NCI-H2029 (cell line): ENCODE data around the gene LTF.
"Not testable (repeated sequence)": the region's sequence is repeated elsewhere in the genome, so short reads cannot be mapped to it uniquely, and the experiment has no call there.

Experiments used
- DNase-seq: peaks from one replicate; lab custom pipeline; 2025; lab: John Stamatoyannopoulos, UW

Gene LTF

DNA sequence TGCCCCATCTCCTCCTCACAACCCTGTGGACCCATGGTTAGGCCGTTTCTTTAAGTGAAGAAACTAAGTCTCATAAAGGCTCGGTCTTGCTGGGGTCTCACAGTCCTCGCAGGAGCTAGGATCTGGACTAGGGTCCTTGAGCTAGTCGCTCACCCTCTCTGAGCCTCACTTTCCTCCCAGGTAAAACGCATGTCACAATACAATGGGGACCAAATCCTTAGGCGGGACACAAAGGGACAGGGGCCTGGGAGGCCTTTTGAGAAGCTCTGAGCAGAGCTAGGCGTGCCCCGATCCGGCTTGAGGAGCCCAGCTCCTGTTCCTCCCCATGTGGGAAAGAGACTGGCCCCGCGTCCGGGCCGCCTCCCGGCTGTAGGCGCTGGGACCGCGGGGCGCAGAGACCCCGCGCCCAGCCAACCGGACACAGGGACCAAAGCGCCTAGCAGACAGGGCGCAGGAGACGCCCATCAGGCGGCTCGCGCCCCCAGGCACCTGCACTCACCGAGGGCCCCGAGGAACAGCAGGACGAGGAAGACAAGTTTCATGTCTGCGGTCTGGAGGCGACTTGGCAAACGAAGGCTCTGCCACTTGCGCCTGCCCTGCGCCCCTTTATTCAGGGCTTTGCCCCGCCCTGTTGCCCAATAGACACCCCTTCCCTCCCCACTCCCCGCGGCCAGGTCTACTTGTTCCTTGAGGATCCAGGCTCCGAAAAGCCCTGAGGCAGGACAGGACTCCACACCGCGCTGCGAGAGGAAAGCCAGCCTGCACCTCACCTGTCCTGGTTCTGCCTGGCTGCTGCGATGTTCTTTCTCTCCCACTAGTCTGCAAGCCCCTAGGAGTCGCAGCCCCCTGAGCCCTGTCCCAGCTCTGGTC is at the start of gene LTF:
LTF (minus strand) TSS at position 580 of the 870 bp plus-strand sequence; CDS start at position 542, 38 bp downstream.
- DNase-seq = no peak

DNA sequence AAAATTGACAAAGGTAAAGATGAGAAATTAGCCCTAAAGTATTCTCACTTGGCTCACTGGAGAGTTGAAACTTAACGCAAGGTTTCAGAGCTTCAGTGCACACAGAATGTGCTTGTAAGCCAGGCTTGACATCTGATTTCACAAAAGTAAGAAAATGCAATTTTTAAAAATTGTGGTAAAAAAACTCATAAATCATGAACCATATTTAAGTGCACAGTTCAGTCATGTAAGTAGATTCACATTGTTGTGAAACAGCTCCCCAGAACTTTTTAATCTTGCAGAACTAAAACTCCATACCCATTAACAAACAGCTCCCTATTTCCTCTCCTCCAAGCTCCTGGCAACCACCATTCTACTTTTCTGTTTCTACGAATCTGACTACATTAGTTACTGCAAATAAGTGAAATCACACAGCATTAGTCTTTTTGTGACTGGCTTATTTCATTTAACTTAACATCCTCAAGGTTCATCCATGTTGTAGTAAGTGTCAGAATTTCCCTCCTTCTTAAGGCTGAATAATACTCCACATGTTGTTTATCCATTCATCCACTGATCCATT is 47.6 kb upstream of the LTF start:
- DNase-seq = no peak

DNA sequence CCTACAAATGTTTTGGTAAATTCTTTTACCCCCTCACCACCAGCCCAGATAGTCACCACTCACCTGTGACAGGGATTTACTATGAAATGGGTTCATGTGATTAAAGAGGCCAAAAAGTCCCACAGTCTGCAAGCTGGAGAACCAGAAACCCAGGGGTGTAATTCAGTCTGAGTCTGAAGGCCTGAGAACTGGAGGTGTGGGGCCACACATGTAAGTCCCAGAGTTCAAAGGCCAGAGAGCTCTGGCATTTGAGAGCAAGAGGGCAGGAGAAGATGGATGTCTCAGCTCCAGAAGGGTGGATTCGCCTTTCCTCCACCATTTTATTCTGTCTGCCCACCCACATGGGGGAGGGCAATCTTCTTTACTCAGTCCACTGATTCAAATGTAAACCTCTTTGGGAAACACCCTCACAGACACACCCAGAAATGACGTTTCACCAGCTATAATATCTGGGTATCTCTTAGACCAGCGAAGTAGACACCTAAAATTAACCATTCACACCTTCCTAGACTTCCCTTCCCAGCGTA is 45.0 kb upstream of the LTF start:
- DNase-seq = no peak

DNA sequence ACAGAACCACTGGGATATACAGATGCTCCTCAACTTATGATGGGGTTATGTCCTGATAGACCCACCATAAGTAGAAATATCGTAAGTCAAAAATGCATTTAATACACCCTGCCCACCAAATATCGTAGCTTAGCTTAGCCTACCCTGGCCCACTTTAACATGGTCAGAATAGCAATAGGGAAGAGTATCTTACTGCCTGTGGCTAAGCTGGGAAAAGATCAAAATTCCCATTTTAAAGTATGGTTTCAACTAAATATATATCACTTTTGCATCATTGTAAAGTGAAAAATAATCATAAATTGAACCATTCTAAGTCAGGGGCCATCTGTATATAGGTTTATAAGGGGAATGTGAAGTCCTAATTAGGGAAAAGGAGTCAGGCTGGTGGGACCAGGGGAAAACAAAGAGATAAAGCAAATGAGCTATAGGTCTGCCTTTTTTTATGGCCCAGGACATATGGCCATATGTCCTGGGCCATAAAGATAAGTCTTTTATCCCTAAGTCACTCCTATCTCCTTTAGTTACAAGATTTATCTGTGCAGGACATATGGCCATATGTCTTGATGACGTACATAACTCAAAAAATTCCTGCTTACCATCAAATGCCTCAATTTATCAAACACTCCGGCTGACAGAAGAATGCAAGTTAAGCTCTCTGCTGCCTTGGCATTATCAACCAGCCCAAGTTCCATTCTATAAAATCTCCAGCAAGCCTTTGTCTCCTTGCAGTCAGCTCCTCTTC is 44.3 kb upstream of the LTF start:
- DNase-seq = no peak

DNA sequence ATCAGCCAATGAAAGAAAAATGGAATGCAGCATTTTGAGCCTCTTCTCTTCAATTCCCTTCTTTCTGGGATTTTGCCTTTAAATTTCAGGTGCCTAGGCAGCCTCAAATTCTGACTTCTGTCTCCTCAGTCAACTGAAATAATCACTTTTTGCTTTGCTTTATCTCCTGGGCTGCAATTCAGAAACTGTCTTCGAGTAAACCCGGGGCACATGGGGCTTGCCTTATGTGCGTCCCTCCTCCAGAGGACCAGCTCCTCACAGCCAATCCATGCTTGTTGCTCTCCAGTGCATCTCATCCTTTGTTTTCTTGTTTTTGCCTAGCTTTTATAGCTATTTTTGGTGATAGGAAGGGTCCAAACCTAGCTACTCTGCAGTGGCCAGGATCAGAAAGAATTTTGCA is 41.8 kb upstream of the LTF start:
- no peak for DNase-seq

DNA sequence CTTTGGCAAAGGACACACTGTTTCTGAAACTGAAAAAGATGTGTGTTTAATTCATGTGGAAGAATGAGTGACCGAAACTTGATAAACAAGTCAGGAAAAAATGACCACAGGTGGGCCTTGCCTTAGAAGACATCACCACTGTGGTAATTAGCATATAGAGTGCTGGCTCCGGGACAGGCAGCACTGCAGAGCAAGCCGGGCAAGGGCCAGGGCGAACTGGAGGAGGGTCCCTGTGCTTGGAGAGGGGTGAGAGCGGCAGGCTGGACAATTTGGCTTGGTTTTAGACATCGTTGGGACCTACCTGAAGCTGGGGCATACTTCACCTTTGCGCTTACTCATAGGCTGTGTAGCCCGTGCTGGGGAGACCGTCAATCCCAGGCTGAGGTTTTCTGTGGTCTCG is 41.2 kb upstream of the LTF start:
- no peak for DNase-seq

DNA sequence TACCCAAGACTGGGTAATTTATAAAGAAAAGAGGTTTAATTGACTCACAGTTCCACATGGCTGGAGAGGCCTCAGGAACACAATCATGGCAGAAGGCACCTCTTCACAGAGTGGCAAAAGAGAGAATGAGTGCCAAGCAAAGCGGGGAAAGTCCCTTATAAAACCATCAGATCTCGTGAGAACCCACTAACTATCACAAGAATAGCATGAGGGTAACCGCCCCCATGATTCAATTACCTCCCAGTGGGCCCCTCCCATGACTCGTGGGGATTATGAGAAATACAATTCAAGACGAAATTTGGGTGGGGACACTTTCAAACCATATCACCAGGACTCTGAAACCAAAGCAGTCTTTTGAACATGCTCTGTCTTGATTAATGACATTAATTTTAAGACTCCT is 40.1 kb upstream of the LTF start:
- DNase-seq = no peak

DNA sequence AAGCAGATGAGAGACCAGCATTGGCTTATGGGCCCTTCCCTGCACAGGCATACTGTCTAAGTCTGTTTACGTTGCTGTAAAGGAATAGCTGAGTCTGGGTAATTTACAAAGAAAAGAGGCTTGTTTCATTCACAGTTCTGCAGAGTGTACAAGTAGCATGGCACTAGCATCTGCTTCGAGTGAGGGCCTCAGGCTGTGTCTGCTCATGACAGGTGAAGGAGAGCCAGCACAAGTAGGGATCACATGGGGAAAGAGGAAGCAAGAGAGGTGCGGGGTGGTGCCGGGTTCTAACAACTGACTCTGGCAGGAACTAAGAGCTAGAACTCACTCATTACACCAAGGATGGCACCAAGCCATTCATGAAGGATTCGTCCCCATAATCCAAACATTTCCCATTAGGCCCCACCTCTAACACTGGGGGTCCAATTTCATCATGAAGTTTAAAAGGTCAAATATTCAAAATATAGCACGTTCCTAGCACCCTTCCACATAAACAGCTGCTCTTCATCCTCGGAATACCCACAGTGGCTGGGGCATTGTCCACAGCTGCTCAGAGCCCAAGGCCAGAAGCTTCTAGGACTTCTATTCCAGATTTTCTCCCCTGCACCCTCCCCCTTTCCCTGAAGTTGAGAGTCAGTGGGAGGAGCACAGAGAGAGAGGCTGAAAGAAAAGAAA is 38.6 kb upstream of the LTF start:
- DNase-seq = no peak

DNA sequence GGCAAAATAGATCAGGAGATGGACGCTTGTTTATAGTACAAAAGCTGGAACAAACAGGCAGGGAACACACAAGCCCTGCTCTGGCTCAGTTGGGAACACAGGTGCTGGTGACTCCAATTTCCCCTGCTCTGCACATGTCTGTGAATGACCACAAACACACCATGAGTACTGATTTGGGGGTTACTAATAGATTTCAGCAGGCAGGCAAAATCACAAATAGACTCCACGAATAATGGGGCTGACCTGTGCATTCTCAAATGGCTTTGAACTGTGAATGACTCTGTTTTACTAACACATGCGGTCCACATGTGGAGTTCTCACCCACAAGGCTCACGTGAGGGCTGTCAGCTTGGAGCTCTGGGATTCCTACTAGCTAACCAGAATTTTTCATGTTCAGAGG is 37.0 kb upstream of the LTF start:
- DNase-seq = no peak

DNA sequence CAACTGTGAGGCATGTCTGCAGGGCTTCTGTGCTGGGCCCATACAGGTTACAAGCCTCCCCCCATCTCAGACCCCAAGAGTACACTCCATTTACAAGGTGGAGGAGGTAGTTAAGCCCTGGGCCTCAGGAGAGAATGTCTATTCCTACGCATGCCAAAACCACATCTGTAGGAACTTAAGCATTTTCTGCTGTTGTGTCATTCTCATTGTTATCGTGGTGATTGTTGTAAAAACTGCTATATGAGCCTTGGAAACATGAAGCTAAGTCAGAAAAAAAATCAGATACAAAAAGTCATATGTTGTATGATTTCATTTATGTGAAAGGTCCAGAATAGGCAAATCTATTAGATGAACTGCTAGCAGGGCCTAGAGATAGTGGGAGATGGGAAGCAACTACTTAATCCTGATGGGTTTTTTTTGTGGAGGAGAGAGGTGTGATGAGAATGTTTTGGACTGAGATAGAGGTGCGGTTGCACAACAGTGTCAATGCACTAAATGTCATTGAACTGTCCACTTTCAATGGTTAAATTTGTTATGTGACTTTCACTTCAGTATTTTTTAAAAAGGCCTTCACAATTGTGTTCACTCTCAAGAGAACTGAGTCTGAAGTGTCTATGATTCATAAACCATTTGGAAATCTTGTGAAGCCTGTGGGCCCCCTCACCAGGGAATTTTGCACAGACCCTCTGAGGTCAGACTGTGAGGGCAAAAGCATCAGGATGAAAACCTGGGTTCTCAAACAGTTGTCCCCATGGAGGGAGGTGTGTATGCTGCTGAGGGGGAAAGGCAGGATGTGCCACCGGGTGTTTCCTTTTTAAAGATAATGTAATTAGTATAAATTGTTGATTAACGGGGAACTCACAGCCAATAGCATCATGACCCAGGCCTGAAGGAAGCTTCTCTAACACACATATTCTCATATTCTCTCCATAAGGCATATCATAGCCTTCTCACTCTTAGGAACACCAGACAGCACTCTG is 36.2 kb upstream of the LTF start:
- DNase-seq = no peak

DNA sequence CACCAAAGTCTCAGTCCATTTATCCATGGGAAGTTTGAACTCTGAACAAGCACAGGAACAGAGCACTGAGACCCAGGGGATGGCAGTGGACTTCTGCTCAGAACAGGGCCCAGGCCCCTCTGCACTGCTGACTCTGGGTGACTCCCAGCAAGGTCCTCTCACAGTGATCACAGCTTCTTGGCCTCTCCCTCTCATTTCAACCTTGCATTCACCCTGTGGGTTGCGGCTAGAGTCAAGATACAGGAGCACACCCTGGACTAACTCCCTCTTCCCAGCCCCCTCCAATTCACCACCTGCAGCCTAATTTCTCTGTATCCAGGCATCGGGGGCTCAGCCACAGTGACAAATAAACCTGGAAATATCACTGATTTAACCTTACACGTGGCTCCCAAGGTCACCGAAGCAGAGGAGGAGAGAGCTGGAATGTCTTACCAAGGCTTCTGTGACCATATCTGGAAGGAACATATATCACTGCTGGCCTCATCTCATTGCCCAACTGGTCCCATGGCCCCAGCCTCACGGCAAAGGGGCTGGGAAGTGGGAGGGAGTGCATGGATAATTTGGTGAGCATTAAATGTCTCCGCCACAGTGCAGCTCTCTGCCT is 34.3 kb upstream of the LTF start:
- no peak for DNase-seq

DNA sequence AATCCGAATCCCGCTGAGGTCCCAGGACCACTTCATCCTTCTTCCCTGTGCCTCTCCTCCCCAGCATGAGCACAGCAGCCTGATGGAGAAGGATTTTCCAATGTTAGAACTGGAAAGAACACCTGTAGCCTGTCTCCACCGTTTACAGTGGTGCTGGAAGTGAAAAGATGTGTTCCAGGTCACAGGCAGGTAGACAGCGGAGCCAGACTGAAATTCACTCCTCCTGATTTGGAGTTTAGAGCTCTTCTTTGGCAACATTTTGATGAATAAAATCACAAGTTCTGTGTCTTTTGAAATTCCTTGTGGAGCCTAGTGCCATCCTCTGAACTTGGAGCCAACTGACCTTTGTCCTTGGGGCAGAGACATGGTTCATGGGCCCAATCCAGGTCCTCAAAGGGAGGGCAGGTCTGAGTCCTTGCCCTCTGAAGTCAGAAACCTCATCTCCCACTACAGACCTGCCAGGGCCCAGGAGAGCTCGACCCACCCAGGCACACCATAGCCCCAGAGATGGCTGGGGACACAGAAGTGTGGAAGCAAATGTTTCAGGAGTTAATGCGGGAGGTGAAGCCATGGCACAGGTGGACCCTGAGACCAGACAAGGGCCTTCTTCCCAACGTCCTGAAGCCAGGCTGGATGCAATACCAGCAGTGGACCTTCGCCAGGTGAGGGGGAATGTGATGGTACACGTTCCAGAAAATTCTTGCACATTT is 33.0 kb upstream of the LTF start, which contains the start of gene RTP3:
RTP3 (plus strand) TSS at position 421 of the 710 bp plus-strand sequence; CDS start at position 508, 87 bp downstream.
- no peak for DNase-seq

DNA sequence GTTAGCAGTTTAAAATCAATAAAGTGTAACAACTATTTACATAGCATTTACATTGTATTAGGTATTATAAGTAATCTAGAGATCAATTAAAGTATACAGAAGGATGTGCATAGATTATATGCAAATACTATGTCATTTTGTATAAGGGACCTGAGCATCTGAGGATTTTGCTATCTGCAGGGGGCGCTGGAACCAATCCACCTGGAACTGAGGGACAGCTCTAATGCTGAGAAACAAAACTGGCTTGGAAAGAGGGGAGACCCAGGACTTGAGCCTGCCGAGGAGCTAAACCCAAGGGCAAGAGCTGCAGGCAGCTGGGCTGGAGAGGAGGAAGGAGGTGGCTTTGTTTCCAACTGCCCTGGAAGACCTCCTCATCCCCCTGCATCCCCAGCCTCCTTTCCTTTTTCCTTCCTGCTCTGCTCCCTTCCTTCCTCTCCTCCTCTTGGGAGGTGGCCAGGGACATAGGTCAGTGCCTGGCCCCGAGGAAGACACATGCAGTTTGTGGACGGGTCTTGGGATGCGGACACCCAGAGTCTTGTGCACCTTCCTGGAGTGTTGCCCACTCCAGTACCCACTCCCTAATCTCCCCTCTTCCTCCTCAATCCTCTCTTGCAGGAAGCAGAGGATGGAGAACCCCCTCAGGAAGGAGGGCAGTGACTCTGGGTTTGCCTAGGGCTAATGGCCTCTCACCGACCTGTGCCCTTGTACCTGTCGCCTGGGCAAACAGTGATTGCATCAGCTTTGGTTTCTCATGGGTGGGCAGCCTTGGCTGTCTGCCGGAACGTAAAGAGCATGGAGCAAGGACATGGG is 32.2 kb upstream of the LTF start:
- no peak for DNase-seq

DNA sequence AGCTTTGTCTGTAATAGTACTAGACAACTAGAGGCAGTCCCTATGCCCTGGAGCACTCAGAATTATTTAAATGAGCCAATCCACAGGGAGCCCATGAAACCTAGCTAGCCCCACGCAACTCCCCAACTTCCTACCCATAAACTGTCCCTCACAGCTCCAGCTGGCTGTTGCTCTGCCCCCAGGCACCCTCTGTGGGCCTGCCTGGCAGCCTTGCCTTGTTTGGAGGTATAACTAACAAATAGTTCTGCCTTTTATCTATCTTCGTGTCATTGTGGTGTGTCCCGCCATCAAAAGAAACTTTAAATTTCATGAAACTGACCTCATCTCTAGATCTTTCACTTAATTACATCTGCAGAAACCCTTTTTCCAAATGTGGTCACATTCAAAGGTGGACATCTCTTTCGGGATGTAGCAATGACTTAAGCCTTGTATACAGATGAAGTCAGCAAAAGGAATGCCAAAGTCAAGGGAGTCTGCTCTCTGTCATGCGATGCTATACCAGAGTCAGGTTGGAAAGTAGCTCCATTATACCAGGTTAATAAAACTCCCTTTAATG is 31.3 kb upstream of the LTF start:
- no peak for DNase-seq

DNA sequence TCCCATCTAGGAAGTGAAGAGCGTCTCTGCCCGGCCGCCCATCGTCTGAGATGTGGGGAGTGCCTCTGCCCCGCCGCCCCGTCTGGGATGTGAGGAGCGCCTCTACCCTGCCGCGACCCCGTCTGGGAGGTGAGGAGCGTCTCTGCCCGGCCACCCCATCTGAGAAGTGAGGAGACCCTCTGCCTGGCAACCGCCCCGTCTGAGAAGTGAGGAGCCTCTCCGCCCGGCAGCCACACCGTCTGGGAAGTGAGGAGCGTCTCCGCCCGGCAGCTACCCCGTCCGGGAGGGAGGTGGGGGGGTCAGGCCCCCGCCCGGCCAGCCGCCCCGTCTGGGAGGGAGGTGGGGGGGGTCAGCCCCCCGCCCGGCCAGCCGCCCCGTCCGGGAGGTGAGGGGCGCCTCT is 29.8 kb upstream of the LTF start:
- DNase-seq = not testable (repeated sequence)

DNA sequence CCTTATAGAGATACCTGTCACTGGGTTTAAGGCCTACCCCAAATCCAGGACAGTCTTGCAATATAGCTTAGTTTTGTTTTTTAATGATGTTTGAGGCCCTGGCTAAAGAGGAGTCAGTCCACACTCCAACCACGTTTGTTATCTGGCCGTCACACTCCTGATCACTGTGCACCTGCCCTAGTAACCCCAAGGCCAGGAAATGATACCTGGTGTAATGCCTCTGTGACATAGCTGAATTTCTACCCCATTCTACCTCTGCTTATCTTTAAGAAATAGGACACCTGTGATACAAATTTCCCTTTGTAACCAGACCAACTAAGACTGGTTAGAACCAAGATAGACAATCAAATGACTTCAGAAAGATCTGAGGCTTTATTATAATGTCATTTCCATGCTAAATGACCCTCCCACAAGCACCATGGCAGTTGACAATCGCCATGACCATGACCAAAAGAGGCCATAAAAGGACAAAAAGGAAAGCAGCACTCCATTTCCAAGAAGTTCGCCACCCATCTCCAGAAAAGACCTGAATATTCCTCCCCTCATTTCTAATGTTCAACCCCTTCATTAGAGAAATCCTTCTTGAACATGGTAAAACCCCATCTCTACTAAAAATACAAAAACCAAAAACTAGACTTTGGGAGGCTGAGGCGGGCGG is 28.3 kb upstream of the LTF start:
- peak; percentile 41 for DNase-seq

DNA sequence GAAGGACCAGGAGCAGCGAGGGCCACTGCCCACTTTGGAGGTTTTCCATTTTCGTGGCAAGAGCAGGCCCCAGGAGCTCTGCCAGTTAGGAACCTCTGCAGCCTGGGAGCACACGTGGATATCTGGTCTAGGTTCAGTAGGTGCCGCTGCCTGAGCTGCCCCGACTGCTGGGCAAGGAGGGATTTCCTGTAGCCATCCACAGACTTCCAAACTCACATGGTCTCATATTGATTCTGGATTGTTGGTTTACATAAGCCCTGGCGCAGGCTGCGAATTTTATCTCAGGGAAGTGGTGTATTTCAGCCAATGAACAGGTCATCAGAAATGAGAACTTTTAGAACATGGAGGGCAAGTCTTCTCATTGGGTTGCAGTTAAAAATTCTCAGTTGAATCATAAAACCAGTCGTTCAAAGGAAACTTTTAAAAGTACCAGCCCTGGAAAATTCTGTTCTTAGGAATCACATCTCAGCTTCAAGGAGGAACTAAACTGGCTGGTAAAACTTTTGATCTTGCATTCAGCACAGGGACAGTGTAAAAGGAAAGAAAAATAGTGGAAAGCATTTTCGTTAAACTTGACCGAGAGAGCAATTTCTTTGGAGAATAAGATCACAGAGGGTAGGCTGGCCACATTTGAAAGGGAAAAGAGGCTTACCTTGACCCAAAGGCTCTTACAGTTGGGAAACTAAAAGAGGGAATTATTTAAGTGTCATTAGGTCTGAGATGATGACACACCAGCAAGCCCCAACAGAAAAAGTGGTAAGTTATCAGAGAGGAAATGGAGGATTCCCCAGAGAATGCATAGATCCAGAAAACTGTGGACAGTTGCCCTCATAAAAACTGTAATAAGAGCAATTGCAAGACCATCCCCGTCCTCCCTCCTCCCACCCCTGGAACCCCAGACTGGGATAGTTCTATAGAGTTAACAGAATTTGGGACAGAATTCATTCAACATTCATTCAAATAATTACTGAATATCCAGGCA is 26.7 kb upstream of the LTF start:
- no peak for DNase-seq
